MM.1S (cell line): Measurements from ENCODE around the gene FGGY.

Experiments used
- DNase-seq: peaks from one replicate; pipeline ENCODE4 v3.0.0-alpha.2; 2015
- H2AFZ ChIP-seq: fragments of 300-600 bp; sonication (generic); 2 replicates; pipeline ENCODE4 v1.6.0; 2016; ENCODE audit warnings: antibody characterized with exemption, low read length
- H3F3A ChIP-seq: fragments of 300-600 bp; sonication (generic); 2 replicates; pipeline ENCODE4 v1.6.1; 2016; ENCODE audit warnings: mild to moderate bottlenecking, antibody characterized with exemption, low read length, moderate library complexity, mixed read lengths; ENCODE audit not compliant: insufficient read depth
- H3K27ac ChIP-seq: fragments of 300-600 bp; sonication (generic); 2 replicates; pipeline ENCODE4 v1.5.1; 2016; ENCODE audit warnings: mild to moderate bottlenecking, low read length
- H3K27me3 ChIP-seq: fragments of 300-600 bp; sonication (generic); replicated peaks from 2 replicates; pipeline ENCODE4 v1.6.0; 2016; ENCODE audit warnings: low read length; ENCODE audit not compliant: insufficient read depth
- H3K36me3 ChIP-seq: fragments of 300-600 bp; sonication (generic); replicated peaks from 2 replicates; pipeline ENCODE4 v1.6.1; 2016; ENCODE audit warnings: mild to moderate bottlenecking, low read length, mixed read lengths; ENCODE audit not compliant: insufficient read depth
- H3K4me1 ChIP-seq: fragments of 300-600 bp; sonication (generic); 2 replicates; pipeline ENCODE4 v1.6.1; 2016; ENCODE audit warnings: low read length, mixed read lengths
- H3K4me2 ChIP-seq: fragments of 300-600 bp; sonication (generic); 2 replicates; pipeline ENCODE4 v1.6.0; 2016; ENCODE audit warnings: low read depth, low read length
- H3K4me3 ChIP-seq: fragments of 300-600 bp; sonication (generic); 2 replicates; pipeline ENCODE4 v1.5.1; 2016; ENCODE audit warnings: low read length, mixed read lengths
- H3K79me2 ChIP-seq: fragments of 300-600 bp; sonication (generic); 2 replicates; pipeline ENCODE4 v1.6.1; 2016; ENCODE audit warnings: mixed run types, low read length, mixed read lengths
- H3K9ac ChIP-seq: fragments of 300-600 bp; sonication (generic); 2 replicates; pipeline ENCODE4 v1.6.1; 2016; ENCODE audit warnings: low read length, mixed read lengths
- H3K9me2 ChIP-seq: fragments of 300-600 bp; sonication (generic); replicated peaks from 2 replicates; pipeline ENCODE4 v1.6.1; 2016; ENCODE audit warnings: mild to moderate bottlenecking, low read length, mixed read lengths; ENCODE audit not compliant: insufficient read depth
- H3K9me3 ChIP-seq: fragments of 300-600 bp; sonication (generic); replicated peaks from 2 replicates; pipeline ENCODE4 v1.6.1; 2016; ENCODE audit warnings: mild to moderate bottlenecking, low read length, mixed read lengths; ENCODE audit not compliant: insufficient read depth
- H4K20me1 ChIP-seq: fragments of 300-600 bp; sonication (generic); 2 replicates; pipeline ENCODE4 v1.6.1; 2016; ENCODE audit warnings: mild to moderate bottlenecking, low read length, moderate library complexity, mixed read lengths; ENCODE audit not compliant: insufficient read depth
- CTCF ChIP-seq: fragments of 300-600 bp; sonication (generic); IDR thresholded peaks from 2 replicates; pipeline ENCODE4 v1.5.1; 2016; ENCODE audit warnings: antibody characterized with exemption, low read length, mixed read lengths
- EZH2 ChIP-seq: fragments of 300-600 bp; sonication (generic); optimal IDR thresholded peaks from 2 replicates; pipeline ENCODE3; 2017; ENCODE audit warnings: low read depth, mild to moderate bottlenecking, antibody characterized with exemption, low read length, mixed read lengths
- EZH2phosphoT487 ChIP-seq: fragments of 300-600 bp; sonication (generic); IDR thresholded peaks from 2 replicates; pipeline ENCODE4 v1.6.1; 2018; ENCODE audit warnings: antibody characterized with exemption, low read length

The FGGY gene

GRCh38 chr1:59704716-59705115, 407.8 kb downstream of the FGGY start:
- Histone ChIP-seq H3K9me2 (no peaks in the 10 kb centered on the region), H2AFZ (no peak overlapping the region), H3F3A (no peaks in the 10 kb centered on the region), H3K36me3 (no peaks in the 10 kb centered on the region), H3K4me3 (no peak overlapping the region), H3K9ac (no peak overlapping the region), H3K4me1 (no peaks in the 10 kb centered on the region), H3K27ac (no peak overlapping the region), H3K4me2 (no peak overlapping the region), H3K9me3 (no peaks in the 10 kb centered on the region), H3K79me2 (no peaks in the 10 kb centered on the region), H3K27me3 (no peaks in the 10 kb centered on the region), H4K20me1 (no peaks in the 10 kb centered on the region)
- no peak for TF ChIP-seq EZH2phosphoT487
- TF ChIP-seq CTCF = no peak
- TF ChIP-seq EZH2 = no peak
- DNase-seq = no peak

- H3K79me2 ChIP-seq = no peaks in the 10 kb centered on the region
- no peaks in the 10 kb centered on the region for H3K9me2 ChIP-seq
- no peaks in the 10 kb centered on the region for H3K4me1 ChIP-seq
- no peak for TF ChIP-seq EZH2
- H3K27ac ChIP-seq = no peak overlapping the region
- no peaks in the 10 kb centered on the region for H4K20me1 ChIP-seq
- no peaks in the 10 kb centered on the region for H3F3A ChIP-seq
- no peak overlapping the region for H3K4me2 ChIP-seq
- no peaks in the 10 kb centered on the region for H3K9me3 ChIP-seq
- H3K9ac ChIP-seq = no peak overlapping the region
- no peak overlapping the region for H2AFZ ChIP-seq
- H3K36me3 ChIP-seq = no peaks in the 10 kb centered on the region
- no peak overlapping the region for H3K4me3 ChIP-seq
- DNase-seq = no peak
- no peaks in the 10 kb centered on the region for H3K27me3 ChIP-seq
Observed at GRCh38 chr1:59705466-59706302, 408.8 kb downstream of the FGGY start.

GRCh38 chr1:59706303-59706599, 409.4 kb downstream of the FGGY start:
- H3K27ac ChIP-seq = no peak overlapping the region
- no peaks in the 10 kb centered on the region for H3K4me1 ChIP-seq
- H3K36me3 ChIP-seq = no peaks in the 10 kb centered on the region
- no peaks in the 10 kb centered on the region for H3K79me2 ChIP-seq
- no peak overlapping the region for H3K4me3 ChIP-seq
- H3K9me3 ChIP-seq = no peaks in the 10 kb centered on the region
- H3K9me2 ChIP-seq = no peaks in the 10 kb centered on the region
- DNase-seq = no peak
- no peaks in the 10 kb centered on the region for H3K27me3 ChIP-seq
- H3K4me2 ChIP-seq = no peak overlapping the region
- H3F3A ChIP-seq = no peaks in the 10 kb centered on the region
- no peak for TF ChIP-seq EZH2
- no peak for TF ChIP-seq EZH2phosphoT487
- no peak for TF ChIP-seq CTCF
- no peaks in the 10 kb centered on the region for H4K20me1 ChIP-seq
- H2AFZ ChIP-seq = no peak overlapping the region
- no peak overlapping the region for H3K9ac ChIP-seq

GRCh38 chr1:59707178-59707791, 410.4 kb downstream of the FGGY start:
- Histone ChIP-seq H3K9me3 (no peaks in the 10 kb centered on the region), H4K20me1 (no peaks in the 10 kb centered on the region), H3K4me1 (no peaks in the 10 kb centered on the region), H3K79me2 (no peaks in the 10 kb centered on the region), H3K9me2 (no peaks in the 10 kb centered on the region), H3K4me3 (no peak overlapping the region), H3K36me3 (no peaks in the 10 kb centered on the region), H3K27me3 (no peaks in the 10 kb centered on the region), H3F3A (no peaks in the 10 kb centered on the region), H3K27ac (no peak overlapping the region), H3K4me2 (no peak overlapping the region), H3K9ac (no peak overlapping the region), H2AFZ (no peak overlapping the region)
- DNase-seq = no peak
- no peak for TF ChIP-seq CTCF
- TF ChIP-seq EZH2 = no peak
- no peak for TF ChIP-seq EZH2phosphoT487
